Glomerular endothelial cell (primary cell): ENCODE results near the gene THAP7. TPM values are rescaled to one million over a fixed set of nuclear protein-coding genes. Genes with fewer than 3 reads are reported as not detected.

Source experiments
- DNase-seq: peaks from one replicate; pipeline ENCODE4 v3.0.0-alpha.2; 2011; ENCODE audit warnings: low read depth, low spot score; ENCODE audit errors: extremely low read depth
- total RNA-seq: library from RNA; depleted of rRNA; stranded (reverse); fragments of >200 nt; gene quantifications from 2 replicates; pipeline ENCODE4 v1.2.3, GENCODE V29; 2015

The THAP7 gene
- total RNA-seq, 1 donor from 2014 or later = 19.7 TPM

GRCh38 chr22:20965104-20965887, 36.6 kb downstream of the THAP7 start:
- DNase-seq = no peak

GRCh38 chr22:20964799-20965103, 37.2 kb downstream of the THAP7 start:
- no peak for DNase-seq

- no peak for DNase-seq
Observed at GRCh38 chr22:20964090-20964798, 37.7 kb downstream of the THAP7 start.

- no peak for DNase-seq
Observed at GRCh38 chr22:20963201-20964052, 38.5 kb downstream of the THAP7 start.

GRCh38 chr22:20962491-20962945, 39.4 kb downstream of the THAP7 start:
- DNase-seq = no peak

GRCh38 chr22:20960609-20961008, 41.3 kb downstream of the THAP7 start:
- DNase-seq = no peak

GRCh38 chr22:20959578-20960461, 42.1 kb downstream of the THAP7 start:
- no peak for DNase-seq

GRCh38 chr22:20957683-20958431, 44.1 kb downstream of the THAP7 start:
- DNase-seq = no peak

- DNase-seq = no peak
Observed at GRCh38 chr22:20957102-20957682, 44.7 kb downstream of the THAP7 start.

- no peak for DNase-seq
Observed at GRCh38 chr22:20956258-20957101, 45.4 kb downstream of the THAP7 start.

- DNase-seq = no peak
Observed at GRCh38 chr22:20955548-20955947, 46.4 kb downstream of the THAP7 start.

- DNase-seq = no peak
Observed at GRCh38 chr22:20953668-20954500, 48.0 kb downstream of the THAP7 start.

- DNase-seq = no peak
Observed at GRCh38 chr22:20953342-20953608, 48.6 kb downstream of the THAP7 start.

GRCh38 chr22:20952544-20953341, 49.2 kb downstream of the THAP7 start:
- DNase-seq = no peak

GRCh38 chr22:20951932-20952380, 50.0 kb downstream of the THAP7 start:
- no peak for DNase-seq

- DNase-seq = no peak
Observed at GRCh38 chr22:20951151-20951931, 50.6 kb downstream of the THAP7 start.
